ENCODE data around the gene PPP1R37. TPM values are rescaled to one million over a fixed set of nuclear protein-coding genes. Genes with fewer than 3 reads are reported as not detected.
"Not testable (repeated sequence)": the region's sequence is repeated elsewhere in the genome, so short reads cannot be mapped to it uniquely, and the experiment has no call there.

PPP1R37 gene
- total RNA-seq, 1 experiment from 2014 or later: 108 TPM

GRCh38 chr19:45094707-45095106 lies 1.7 kb downstream of the PPP1R37 start:
- DNase-seq (ENCODE audit: low spot score): no peak

- no peak for DNase-seq (ENCODE audit: low spot score)
Measured at GRCh38 chr19:45095496-45096413, 2.8 kb downstream of the PPP1R37 start.

- no peak for DNase-seq (ENCODE audit: low spot score)
Measured at GRCh38 chr19:45096700-45097099, 3.7 kb downstream of the PPP1R37 start.

GRCh38 chr19:45097450-45097775 lies 4.4 kb downstream of the PPP1R37 start:
- no peak for DNase-seq (ENCODE audit: low spot score)

- peak; percentile 68 for DNase-seq (ENCODE audit: low spot score)
Measured at GRCh38 chr19:45097776-45098520, 5.0 kb downstream of the PPP1R37 start.

- DNase-seq (ENCODE audit: low spot score): no peak
Measured at GRCh38 chr19:45098521-45099466, 5.8 kb downstream of the PPP1R37 start.

GRCh38 chr19:45099467-45100191 lies 6.7 kb downstream of the PPP1R37 start:
- DNase-seq (ENCODE audit: low spot score): no peak

GRCh38 chr19:45100201-45100600 lies 7.2 kb downstream of the PPP1R37 start:
- DNase-seq (ENCODE audit: low spot score): no peak

GRCh38 chr19:45100846-45101252 lies 7.9 kb downstream of the PPP1R37 start:
- no peak for DNase-seq (ENCODE audit: low spot score)

GRCh38 chr19:45101806-45102205 lies 8.8 kb downstream of the PPP1R37 start:
- DNase-seq (ENCODE audit: low spot score): no peak

GRCh38 chr19:45102481-45102880 lies 9.5 kb downstream of the PPP1R37 start:
- no peak for DNase-seq (ENCODE audit: low spot score)

GRCh38 chr19:45103156-45103507 lies 10.2 kb downstream of the PPP1R37 start:
- DNase-seq (ENCODE audit: low spot score): no peak

- no peak for DNase-seq (ENCODE audit: low spot score)
Measured at GRCh38 chr19:45103508-45104319, 10.7 kb downstream of the PPP1R37 start.

GRCh38 chr19:45104658-45105349 lies 11.8 kb downstream of the PPP1R37 start:
- DNase-seq (ENCODE audit: low spot score): no peak

- not testable (repeated sequence) for DNase-seq (ENCODE audit: low spot score)
Measured at GRCh38 chr19:45106363-45106762, 13.4 kb downstream of the PPP1R37 start.

- DNase-seq (ENCODE audit: low spot score): no peak
Measured at GRCh38 chr19:45107621-45108150, 14.7 kb downstream of the PPP1R37 start.

- DNase-seq (ENCODE audit: low spot score): no peak
Measured at GRCh38 chr19:45110851-45111266, 17.9 kb downstream of the PPP1R37 start.

- no peak for DNase-seq (ENCODE audit: low spot score)
Measured at GRCh38 chr19:45112111-45112827, 19.3 kb downstream of the PPP1R37 start.

GRCh38 chr19:45113628-45114027 lies 20.6 kb downstream of the PPP1R37 start:
- peak; percentile 65 for DNase-seq (ENCODE audit: low spot score)
